ENCODE results near the gene ZFYVE26.
"Not testable (repeated sequence)": the region's sequence is repeated elsewhere in the genome, so short reads cannot be mapped to it uniquely, and the experiment has no call there.

Gene ZFYVE26

DNA sequence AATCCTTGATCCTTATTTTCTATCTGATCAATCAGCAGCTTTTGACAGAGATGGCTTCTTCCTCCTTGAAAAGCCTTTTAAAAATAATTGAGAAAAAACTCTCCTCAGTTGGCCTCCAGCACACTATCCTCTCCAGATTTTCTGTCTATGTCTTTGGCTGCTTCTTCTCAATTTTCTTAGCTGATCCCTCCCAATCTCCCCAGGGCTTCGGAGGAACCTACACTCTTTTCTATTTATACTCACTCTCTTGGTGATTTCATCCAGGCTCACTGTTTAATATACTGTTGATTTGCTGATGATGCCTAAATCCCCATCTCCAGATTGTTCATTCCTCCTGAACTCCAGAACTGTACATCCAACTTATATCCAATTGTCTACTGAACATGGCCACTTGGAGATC lies 59.9 kb downstream of the ZFYVE26 start:
- no peak for DNase-seq (ENCODE audit: low read depth in 2 of 2)

DNA sequence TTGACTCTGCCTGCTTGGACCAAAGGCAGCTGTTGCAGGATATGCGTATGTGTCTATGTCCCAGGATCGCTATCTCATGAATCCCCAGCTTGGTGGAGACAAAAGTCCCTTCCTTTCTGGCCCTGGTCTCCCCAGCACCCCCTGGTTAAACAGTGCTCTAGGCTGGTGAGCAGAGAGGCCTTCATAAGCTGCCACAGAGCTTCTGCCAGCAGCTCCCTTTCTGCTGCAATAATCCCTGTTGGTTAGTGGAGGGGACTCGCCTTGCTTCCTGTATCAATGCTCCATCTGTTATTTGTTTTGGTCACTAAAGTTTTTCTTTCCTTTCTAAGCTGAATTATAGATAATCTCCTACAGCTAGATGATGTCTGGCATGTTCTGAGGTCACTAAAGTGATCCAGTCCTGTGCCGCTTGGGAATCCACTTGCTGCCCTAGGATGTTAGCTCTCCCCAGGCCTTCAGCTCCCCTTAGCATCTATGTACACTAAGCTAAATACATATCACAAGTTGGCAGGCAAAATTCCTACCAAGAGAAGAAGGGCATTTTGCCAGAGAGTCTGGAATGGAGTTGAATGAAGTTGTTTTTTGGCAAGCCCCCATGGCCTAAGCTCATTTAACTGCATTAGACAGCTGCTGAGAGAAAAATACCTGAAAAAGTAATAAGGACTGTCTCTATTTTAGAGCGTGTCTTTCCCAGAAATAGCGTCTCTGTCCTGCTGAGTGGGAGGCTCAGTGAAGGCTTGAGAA lies 66.9 kb downstream of the ZFYVE26 start:
- DNase-seq (ENCODE audit: low read depth in 2 of 2) = no peak

DNA sequence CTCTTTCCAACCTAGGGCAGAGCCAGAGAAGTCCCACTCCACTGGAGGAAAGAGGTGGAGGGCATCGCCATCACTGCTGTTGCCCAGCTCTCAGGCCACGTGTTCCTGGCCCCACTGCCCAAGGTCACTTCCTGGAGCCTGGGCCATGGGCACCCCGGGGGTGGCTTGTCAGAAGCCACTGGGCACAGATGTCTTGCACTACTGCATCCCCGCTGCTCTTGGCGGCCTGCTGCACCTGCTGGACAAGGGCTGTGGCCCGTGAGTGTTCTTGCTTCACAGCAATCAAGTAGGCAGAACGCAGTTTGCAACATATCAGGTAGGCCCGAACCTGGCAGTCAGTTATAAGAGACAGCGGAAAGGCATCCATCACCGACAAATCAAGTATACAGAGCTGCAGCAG lies 68.1 kb downstream of the ZFYVE26 start:
- DNase-seq (ENCODE audit: low read depth in 2 of 2) = no peak

DNA sequence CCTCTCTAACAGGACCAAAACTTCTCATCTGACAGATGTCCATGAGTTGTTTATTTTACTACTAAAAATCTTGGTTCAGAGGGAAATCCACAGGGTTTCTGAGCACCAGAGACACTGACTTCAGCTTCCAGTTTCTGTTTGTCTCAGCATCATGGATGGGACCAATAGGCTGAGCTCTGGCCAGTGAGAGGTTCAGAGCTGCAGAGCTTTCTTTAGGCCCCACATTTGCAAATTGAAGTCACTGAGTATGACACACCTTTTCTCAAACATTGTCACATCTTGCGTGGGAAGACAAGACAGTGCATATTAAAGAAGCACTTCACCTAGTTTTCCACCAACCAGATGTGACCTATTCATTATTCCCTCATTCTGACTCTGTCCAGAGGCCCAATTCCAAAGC lies 69.5 kb downstream of the ZFYVE26 start:
- DNase-seq (ENCODE audit: low read depth in 2 of 2) = no peak

DNA sequence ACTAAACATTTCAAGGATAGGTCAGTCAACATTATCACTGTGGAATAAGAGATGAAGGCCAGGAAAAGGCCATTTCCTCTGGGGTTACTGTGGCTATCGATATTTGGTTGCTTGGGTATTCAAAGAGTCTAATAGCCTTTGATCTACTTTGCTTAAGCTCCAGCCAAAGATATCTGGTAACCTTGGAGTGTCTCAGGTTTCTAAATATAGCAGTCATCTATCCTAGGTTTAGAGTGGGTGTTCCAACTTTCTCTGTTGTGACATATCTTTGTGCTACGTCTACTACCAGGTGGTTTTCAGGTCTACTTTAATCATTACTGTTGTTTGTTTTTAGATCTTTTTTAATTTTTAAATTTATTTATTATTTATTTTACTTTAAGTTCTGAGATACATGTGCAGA lies 72.3 kb downstream of the ZFYVE26 start:
- no peak for DNase-seq (ENCODE audit: low read depth in 2 of 2)

DNA sequence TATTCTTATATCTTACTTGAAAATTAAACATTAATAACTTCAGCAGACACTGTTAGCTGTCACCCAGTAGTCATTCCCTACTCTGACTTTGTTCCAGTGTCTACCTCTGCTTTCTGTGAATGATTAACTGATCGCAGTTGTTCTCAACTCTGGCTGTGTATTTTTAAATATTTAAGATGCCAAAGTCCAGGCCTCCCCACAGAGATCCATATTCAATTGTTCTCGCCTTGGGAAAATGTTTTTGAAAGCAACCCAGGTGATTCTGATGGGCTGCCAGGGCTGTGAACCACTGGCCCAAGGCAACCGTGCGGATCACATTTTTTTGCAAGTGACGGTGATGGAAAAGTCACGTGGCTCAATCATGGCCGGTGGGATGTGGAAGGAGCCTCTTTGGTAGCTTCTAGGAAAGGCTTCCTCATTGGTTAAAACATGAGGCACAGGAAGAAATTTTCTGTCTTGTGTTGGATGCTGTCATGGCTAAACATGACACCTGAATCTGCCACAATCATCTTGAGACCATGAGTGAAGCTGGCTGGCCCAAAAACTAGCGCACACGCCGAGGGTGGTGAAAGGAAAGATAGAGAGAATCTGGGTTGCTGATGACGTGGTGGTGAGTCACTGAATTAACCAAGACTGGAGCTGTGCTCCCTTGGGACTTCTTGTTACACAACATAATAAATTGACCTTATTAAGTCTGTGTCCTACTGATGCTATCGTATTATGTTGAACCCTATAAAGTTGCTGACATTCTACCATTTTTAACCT lies 77.5 kb downstream of the ZFYVE26 start:
- no peak for DNase-seq (ENCODE audit: low read depth in 2 of 2)

DNA sequence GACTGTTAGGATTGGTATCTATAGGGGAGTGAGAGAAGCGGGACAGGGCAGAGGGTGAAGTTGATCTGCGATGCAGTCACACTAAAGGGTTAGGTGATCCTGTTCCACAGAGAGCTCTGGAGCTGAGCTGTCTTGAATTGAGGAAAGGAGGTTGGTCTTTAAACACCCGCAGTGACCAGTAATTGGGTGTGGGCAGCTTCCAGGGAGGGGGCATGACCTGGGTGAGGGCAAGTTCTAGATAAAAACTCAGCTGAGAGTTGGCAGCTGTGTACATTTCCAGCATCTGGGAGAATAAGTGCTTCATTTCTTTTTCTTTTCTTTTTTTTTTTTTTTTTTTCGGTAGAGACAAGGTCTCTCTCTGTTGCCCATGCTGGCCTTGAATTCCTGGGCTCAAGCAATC lies 79.6 kb downstream of the ZFYVE26 start:
- no peak for DNase-seq (ENCODE audit: low read depth in 2 of 2)

DNA sequence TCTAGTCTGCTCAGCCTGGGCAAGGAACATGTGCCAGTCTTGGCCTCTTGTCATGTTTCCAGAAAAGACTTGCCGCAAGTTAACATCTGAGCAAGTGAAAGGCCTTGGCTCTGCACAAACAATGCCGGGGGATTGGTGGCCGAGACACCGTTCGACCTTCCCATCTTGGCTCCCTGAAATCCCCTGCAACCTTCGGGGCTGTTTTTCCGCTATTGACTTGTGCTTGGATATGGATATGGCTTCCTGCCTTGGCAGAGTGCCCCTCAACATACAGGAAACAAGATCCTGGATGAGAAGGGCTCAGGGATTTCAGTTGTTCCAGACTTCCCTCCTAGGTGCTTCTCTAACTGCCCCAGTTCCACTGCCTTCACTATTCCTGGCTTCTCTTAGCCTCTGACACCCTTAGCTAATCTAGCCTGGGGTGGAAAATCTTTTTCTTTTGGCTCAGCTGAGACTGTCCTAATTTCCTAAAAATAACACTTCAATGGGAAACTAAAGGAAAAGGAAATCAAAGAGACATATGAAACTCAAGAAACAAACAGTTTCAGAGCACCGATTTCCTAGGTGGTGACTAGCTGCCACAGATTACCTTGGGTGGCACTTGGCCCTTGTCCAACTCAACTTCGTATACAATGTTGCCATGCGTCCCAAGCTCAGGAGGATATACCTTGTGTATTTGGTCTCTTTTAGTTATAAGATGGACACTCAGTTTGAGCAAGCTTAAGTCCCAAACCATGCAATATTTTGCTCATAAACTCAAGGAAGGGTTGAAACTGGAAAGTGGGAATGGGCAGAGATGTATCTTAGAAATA lies 80.8 kb downstream of the ZFYVE26 start:
- no peak for DNase-seq (ENCODE audit: low read depth in 2 of 2)

DNA sequence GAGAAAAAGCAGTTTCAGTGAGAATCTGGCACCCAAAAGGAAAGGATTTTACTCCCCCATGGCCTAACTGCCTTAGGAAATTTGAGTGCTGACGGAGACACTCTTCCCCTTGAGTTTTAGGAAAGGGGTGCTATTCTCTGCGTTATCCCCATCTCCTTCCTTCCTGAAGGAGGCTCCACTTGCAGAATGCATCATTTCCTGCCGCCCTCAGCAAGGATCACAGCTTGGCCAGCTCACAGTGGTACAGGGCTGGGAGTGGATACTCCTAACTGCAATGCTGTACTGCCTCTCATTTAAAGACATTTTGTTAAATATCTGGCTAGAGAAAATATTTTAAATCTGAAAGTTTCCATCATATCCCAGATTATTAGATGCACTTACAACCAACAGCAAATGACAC lies 81.7 kb downstream of the ZFYVE26 start:
- no peak for DNase-seq (ENCODE audit: low read depth in 2 of 2)

DNA sequence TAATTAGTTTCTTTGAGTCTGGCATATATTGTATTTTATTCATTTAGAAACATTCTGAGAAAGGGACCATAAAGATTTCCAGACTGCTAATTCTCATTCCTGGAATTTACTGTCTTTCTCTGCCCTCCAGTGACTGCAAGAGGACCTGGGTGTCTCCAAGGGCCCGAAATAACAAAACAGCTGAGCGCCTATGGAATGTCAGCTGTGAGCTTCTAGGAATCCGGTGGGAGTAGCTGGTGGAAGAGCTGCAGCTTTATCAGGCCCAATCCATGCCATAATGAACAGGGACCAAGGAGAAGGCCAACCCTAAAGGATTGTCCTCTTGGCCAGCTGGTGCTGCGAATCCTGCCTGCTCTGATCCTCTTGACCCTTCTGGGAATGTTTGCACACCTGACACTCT lies 82.8 kb downstream of the ZFYVE26 start:
- DNase-seq (ENCODE audit: low read depth in 2 of 2) = no peak

DNA sequence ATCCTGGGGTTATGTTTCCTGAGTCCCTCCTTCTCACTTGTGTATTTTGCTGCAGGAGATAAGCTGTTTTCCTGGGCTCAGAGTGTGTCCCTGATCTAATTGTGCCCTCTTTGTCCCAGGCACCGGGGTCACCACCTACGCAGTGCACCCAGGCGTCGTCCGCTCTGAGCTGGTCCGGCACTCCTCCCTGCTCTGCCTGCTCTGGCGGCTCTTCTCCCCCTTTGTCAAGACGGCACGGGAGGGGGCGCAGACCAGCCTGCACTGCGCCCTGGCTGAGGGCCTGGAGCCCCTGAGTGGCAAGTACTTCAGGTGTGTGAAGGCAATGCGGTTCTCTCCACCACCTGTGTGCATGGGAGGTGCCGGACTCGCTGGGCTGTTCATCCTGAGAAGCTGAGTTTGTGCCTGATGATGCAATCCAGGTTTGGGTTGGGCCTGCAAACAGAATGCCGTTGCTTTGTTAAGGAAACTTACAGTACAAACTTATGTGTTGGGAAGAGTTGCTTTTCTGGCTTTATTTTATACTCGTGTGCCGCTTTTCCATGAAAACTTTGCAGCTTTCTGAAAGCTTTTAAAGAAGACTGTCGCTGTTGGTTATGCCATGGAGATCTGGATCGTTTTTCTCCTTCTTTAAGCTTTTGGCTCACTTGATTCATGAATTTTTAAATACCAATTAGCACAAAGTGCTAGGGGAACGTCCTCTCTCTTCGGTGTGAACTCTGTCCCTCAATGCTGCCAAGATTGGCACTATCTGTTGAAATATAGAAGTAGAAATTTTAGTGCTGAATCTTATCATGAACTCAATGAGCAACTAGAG lies 87.1 kb downstream of the ZFYVE26 start:
- no peak for DNase-seq (ENCODE audit: low read depth in 2 of 2)

DNA sequence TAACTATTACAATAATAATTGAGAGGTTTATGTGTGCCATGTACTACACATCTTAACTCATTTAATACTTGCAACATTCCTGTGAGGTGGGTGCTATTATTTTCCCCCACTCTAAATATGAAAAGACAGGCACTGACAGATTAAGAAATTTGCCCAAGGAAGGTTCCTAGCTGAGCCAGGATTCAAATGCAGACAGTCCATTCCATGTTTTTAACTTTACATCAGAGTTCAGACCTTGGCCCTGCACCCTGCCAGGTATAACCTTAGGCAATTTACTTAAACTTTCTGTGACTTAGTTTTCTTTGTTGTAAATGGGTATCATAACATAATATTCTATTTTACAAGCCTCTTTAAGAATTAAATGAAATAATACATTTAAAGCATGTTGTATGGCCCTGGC lies 88.1 kb downstream of the ZFYVE26 start:
- DNase-seq (ENCODE audit: low read depth in 2 of 2) = no peak

DNA sequence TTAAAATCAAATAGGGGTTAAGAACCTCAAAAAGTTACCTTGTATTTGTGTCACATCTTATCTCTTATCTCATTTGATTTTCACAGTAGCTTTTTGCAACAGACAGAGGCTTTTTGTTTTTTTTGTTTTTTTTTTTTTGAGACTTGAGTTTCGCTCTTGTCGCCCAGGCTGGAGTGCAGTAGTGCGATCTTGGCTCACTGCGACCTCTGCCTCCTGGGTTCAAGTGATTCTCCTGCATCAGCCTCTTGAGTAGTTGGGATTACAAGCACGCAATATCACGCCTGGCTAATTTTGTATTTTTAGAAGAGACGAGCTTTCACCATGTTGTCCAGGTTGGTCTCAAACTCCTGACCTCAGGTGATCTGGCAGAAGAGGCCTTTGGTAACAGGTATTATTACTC lies 89.0 kb downstream of the ZFYVE26 start:
- no peak for DNase-seq (ENCODE audit: low read depth in 2 of 2)

DNA sequence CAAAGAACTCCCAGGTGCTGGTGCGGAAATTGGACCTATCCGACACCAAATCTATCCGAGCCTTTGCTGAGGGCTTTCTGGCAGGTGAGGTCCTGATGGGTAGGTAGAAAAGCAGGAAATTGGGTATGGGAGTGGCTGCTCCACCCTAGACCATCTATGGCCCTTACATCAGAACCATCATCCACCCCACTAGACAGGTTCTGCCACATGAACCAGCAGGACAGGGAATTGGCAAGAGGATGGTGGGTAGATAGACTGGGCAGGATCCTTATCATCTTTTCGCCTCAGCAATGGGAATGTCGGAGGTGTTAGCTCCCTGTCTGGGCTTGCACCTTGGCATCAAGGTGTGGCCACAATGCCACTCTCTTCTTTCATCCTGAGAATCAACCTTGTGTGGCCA lies 91.2 kb downstream of the ZFYVE26 start:
- no peak for DNase-seq (ENCODE audit: low read depth in 2 of 2)

DNA sequence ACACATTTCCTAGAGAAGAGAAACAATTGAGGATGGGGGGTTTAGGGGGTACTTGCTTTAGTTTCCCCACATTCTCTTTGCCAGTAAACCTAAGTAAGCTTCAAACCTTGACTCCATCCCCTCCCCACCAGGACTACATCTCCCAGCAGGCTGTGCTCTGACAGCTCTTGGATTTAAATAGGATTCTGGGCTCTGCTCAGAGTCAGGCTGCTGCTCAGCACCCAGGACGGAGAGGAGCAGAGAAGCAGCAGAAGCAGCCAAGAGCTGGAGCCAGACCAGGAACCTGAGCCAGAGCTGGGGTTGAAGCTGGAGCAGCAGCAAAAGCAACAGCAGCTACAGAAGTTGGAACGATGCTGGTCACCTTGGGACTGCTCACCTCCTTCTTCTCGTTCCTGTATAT lies 94.1 kb downstream of the ZFYVE26 start:
- no peak for DNase-seq (ENCODE audit: low read depth in 2 of 2)

DNA sequence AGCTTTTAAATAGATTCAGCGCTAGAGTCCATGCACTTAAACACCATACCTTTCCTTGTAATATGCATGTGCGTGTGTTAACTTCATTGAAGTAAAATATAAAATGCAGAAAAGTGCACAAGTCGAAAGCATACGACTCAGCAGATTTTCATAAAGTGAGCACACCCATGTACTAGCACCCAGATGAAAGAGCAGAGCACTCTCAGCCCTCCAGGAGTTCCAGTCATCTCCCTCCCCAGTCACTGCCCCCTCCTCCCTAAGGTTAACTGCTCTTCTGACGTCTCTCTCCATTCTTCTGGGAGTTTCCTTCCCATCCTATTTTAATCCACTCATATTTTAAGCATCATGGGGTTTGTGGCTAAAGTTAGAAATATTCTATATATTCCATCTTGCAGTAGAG lies 94.5 kb downstream of the ZFYVE26 start:
- DNase-seq (ENCODE audit: low read depth in 2 of 2) = no peak

DNA sequence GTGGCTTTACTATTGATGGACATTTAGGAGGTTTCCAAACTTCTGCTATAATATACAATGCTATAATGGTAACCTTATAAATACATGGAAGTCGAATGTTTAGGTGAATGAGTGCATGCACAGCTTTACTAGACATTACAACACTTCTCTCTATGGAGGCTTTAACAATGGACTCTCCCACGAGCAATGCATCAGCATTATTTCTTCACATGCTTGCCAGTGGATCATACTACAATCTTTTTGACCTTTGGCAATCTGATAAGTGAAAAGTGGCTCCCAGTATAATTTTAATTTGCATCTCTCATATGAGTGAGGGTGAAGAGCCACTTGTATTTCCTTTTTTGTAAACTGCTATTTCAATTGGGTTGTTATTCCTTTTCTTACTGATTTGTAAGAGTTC lies 96.5 kb downstream of the ZFYVE26 start:
- DNase-seq (ENCODE audit: low read depth in 2 of 2) = no peak

DNA sequence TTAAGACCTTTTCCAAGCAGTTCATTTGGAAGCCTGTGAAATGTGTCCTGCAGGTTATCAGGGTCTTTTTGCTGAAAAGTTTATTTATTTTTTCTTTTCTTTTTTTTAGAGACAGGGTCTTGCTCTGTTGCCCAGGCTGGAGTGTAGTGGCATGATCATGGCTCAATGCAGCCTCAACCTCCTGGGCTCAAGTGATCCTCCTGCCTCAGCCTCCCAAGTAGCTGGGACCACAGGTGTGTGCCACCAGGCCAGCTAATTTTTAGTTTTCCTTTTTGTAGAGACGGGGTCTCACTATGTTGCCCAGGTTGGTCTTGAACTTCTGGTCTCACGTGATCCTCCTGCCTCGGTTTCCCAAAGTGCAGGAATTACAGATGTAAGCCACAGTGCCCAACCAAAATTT lies 97.0 kb downstream of the ZFYVE26 start:
- DNase-seq (ENCODE audit: low read depth in 2 of 2) = not testable (repeated sequence)

DNA sequence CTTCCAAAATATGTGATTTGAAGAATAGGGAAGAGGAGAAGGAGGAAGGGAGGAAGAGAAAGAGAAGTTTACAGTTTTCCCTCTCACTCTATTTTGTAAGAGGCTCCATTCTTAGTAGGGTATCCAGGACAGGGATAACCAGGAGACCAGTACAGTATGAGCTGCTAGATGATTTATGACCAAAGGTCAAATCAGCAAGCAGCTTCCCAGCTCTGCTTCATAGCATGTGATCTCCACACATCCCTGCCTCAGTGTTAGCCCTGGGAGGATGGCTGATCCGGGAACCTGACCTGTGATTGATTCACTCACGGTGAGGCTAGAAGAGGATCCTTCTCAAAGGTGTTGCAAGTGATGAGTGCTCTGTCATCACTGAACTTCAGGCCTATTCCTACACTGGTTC lies 98.1 kb downstream of the ZFYVE26 start:
- no peak for DNase-seq (ENCODE audit: low read depth in 2 of 2)

DNA sequence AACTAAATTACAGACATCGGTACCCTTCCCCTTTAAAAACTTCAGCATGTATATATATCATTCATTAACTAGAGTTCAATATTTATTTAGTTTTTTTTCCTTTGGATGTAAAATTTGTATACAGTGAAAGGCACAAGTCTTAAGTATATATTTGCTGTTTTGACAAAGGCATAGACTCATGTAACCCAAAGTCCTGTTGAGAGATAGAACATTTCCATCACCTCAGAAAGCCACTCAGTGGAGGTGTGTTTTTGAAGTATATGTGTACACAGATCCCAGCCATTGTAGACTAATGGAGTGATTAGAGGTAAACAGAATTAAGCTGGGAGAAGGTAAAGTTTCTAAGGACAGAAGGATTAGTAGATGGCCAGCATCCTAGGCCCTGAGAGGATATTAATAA lies 99.3 kb downstream of the ZFYVE26 start:
- DNase-seq (ENCODE audit: low read depth in 2 of 2) = no peak

DNA sequence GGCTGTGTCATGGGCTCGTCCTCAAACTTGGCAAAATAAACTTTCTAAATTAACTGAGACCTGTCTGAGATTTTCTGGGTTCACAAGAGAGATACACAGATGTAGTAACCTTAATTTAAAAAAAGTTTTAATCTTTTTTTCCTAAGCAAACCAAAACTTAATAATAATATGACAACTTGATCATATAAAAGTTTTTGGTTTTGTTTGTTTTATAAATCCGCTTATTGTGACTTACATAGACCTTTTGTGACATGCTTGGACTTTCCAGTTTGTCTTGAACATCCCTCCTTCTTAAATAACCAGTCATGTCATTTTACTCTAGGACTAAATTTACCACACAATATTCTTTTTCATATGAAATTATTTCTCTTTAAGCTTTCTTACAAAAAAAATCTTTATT lies 106.2 kb downstream of the ZFYVE26 start:
- no peak for DNase-seq (ENCODE audit: low read depth in 2 of 2)

DNA sequence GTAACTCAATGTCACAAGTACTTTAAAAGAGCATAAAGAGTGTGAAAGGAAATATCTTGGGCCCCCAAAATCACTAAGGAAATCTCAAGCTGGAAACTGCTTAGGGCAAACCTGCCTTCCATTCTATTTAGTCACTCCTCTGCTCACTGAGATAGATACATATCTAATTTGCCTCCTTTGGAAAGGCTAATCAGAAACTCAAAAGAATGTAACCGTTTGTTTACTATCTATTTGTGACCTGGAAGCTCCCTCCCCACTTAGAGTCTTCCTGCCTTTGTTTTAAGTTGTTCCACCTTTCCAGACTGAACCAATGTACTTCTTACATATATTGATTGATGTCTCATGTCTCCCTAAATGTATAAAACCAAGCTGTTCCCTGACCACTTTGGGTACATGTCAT lies 106.6 kb downstream of the ZFYVE26 start:
- DNase-seq (ENCODE audit: low read depth in 2 of 2) = not testable (repeated sequence)
